HG03378 (cell line): ENCODE measurements around the gene ZC3H8.
"Not testable (repeated sequence)": the region's sequence is repeated elsewhere in the genome, so short reads cannot be mapped to it uniquely, and the experiment has no call there.

Experiments
- ATAC-seq: cut with Tn5 transposase; IDR thresholded peaks from one replicate; pipeline ENCODE4 v1.9.1; 2021; ENCODE audit warnings: mild to moderate bottlenecking, moderate library complexity; ENCODE audit not compliant: unreplicated experiment

ZC3H8 gene

GRCh38 chr2:112260295-112260625 lies 5.4 kb upstream of the ZC3H8 start:
- no peak for ATAC-seq

- peak; percentile 61 for ATAC-seq
Measured at GRCh38 chr2:112259509-112260294, 4.9 kb upstream of the ZC3H8 start.

GRCh38 chr2:112257575-112257974 lies 2.7 kb upstream of the ZC3H8 start:
- ATAC-seq = no peak

- no peak for ATAC-seq
Measured at GRCh38 chr2:112256654-112257053, 1.8 kb upstream of the ZC3H8 start.

- ATAC-seq = no peak
Measured at GRCh38 chr2:112255875-112256274, 1.0 kb upstream of the ZC3H8 start.

- ATAC-seq = no peak
Measured at GRCh38 chr2:112253261-112253815, 1.5 kb downstream of the ZC3H8 start.

GRCh38 chr2:112251271-112251670 lies 3.6 kb downstream of the ZC3H8 start:
- no peak for ATAC-seq

- no peak for ATAC-seq
Measured at GRCh38 chr2:112244854-112245253, 10.0 kb downstream of the ZC3H8 start.

- no peak for ATAC-seq
Measured at GRCh38 chr2:112243233-112243632, 11.6 kb downstream of the ZC3H8 start.

- no peak for ATAC-seq
Measured at GRCh38 chr2:112242384-112242783, 12.5 kb downstream of the ZC3H8 start.

GRCh38 chr2:112239862-112240261 lies 15.0 kb downstream of the ZC3H8 start:
- ATAC-seq = no peak

GRCh38 chr2:112230371-112230770 lies 24.5 kb downstream of the ZC3H8 start:
- ATAC-seq = no peak

- no peak for ATAC-seq
Measured at GRCh38 chr2:112229348-112229747, 25.5 kb downstream of the ZC3H8 start.

- ATAC-seq = no peak
Measured at GRCh38 chr2:112220831-112221230, 34.0 kb downstream of the ZC3H8 start.

- ATAC-seq = no peak
Measured at GRCh38 chr2:112220186-112220585, 34.7 kb downstream of the ZC3H8 start.

GRCh38 chr2:112217854-112218253 lies 37.0 kb downstream of the ZC3H8 start:
- ATAC-seq = no peak

- ATAC-seq = no peak
Measured at GRCh38 chr2:112216167-112216566, 38.7 kb downstream of the ZC3H8 start.

- ATAC-seq = not testable (repeated sequence)
Measured at GRCh38 chr2:112207905-112208304, 46.9 kb downstream of the ZC3H8 start.

- ATAC-seq = no peak
Measured at GRCh38 chr2:112204411-112204810, 50.4 kb downstream of the ZC3H8 start.

GRCh38 chr2:112201696-112202430 lies 53.0 kb downstream of the ZC3H8 start:
- no peak for ATAC-seq

- no peak for ATAC-seq
Measured at GRCh38 chr2:112199188-112199587, 55.7 kb downstream of the ZC3H8 start.

- ATAC-seq = no peak
Measured at GRCh38 chr2:112198780-112199179, 56.1 kb downstream of the ZC3H8 start.
